OCI-LY7 (cell line): ENCODE results near the gene ZC3H18. TPM values are rescaled to one million over a fixed set of nuclear protein-coding genes. Genes with fewer than 3 reads are reported as not detected.

Experiments used
- BruUV-seq: library from RNA; stranded (reverse); fragments of 400-500 nt; replicated peaks from 2 replicates; lab custom pipeline; 2021; lab: Mats Ljungman, UMichigan
- CTCF ChIA-PET: fragments of 300-600 bp; sonication (Branson Sonifier 250); formaldehyde crosslinking; loops from one replicate; lab custom pipeline; 2022; ENCODE audit warnings: antibody characterized with exemption; ENCODE audit not compliant: unreplicated experiment; lab: Charles Lee
- POLR2A ChIA-PET: fragments of 300-600 bp; sonication (Branson Sonifier 250); formaldehyde crosslinking; loops from one replicate; lab custom pipeline; 2022; ENCODE audit warnings: antibody characterized with exemption; lab: Charles Lee
- DNase-seq: peaks from one replicate; pipeline ENCODE4 v3.0.0-alpha.2; 2015; ENCODE audit warnings: low spot score
- H2AFZ ChIP-seq: fragments of 200-600 bp; sonication (generic), shearing (Covaris generic); 2 replicates; pipeline ENCODE4 v1.6.1; 2014; ENCODE audit warnings: mild to moderate bottlenecking, antibody characterized with exemption, low read length, moderate library complexity
- H3K27ac ChIP-seq: fragments of 200-600 bp; sonication (generic); 2 replicates; pipeline ENCODE4 v1.5.1; 2014; ENCODE audit warnings: mixed run types, low read depth, mild to moderate bottlenecking, moderate library complexity, low read length, inconsistent platforms; ENCODE audit not compliant: poor library complexity, severe bottlenecking
- H3K36me3 ChIP-seq: fragments of 200-600 bp; sonication (generic); 2 replicates; pipeline ENCODE4 v1.6.1; 2014; ENCODE audit warnings: mild to moderate bottlenecking, antibody characterized with exemption, low read length, moderate library complexity, mixed read lengths; ENCODE audit not compliant: insufficient read depth
- H3K4me1 ChIP-seq: fragments of 200-600 bp; sonication (generic); 2 replicates; pipeline ENCODE4 v1.5.1; 2014; ENCODE audit warnings: mild to moderate bottlenecking, low read length; ENCODE audit not compliant: insufficient read depth, poor library complexity, severe bottlenecking
- H3K4me2 ChIP-seq: fragments of 200-600 bp; sonication (generic); 2 replicates; pipeline ENCODE4 v1.6.1; 2014; ENCODE audit warnings: mild to moderate bottlenecking, low read length
- H3K4me3 ChIP-seq: fragments of 200-600 bp; sonication (generic); 2 replicates; pipeline ENCODE4 v1.5.1; 2014; ENCODE audit warnings: mild to moderate bottlenecking, low read depth, low read length; ENCODE audit not compliant: poor library complexity, severe bottlenecking
- H3K79me2 ChIP-seq: fragments of 200-600 bp; sonication (generic); 2 replicates; pipeline ENCODE4 v1.6.1; 2016; ENCODE audit warnings: low read depth, mild to moderate bottlenecking, low read length, moderate library complexity, mixed read lengths; ENCODE audit not compliant: insufficient read depth
- H3K9me2 ChIP-seq: fragments of 200-600 bp; sonication (generic); 2 replicates; pipeline ENCODE4 v1.6.1; 2016; ENCODE audit warnings: mild to moderate bottlenecking, low read length, mixed read lengths; ENCODE audit not compliant: insufficient read depth
- H3K9me3 ChIP-seq: fragments of 200-600 bp; sonication (generic); 2 replicates; pipeline ENCODE4 v1.6.1; 2014; ENCODE audit warnings: mild to moderate bottlenecking, mixed run types, low read length, mixed read lengths
- H4K20me1 ChIP-seq: fragments of 200-600 bp; sonication (generic); 2 replicates; pipeline ENCODE4 v1.6.1; 2014; ENCODE audit warnings: mild to moderate bottlenecking, antibody characterized with exemption, low read length, moderate library complexity, mixed read lengths; ENCODE audit not compliant: insufficient read depth
- CTCF ChIP-seq: fragments of 200-600 bp; sonication (generic); conservative IDR thresholded peaks from 2 replicates; pipeline ENCODE4 v1.5.1; 2014; ENCODE audit warnings: mild to moderate bottlenecking, antibody characterized with exemption, low read length, moderate library complexity, mixed read lengths
- EZH2phosphoT487 ChIP-seq: fragments of 200-600 bp; sonication (generic); IDR thresholded peaks from 2 replicates; pipeline ENCODE4 v1.6.1; 2018; ENCODE audit warnings: low read depth, borderline replicate concordance, mild to moderate bottlenecking, mixed run types, antibody characterized with exemption, low read length, moderate library complexity, mixed read lengths
- intact Hi-C: fragments of 100-400 bp; cut with micrococcal nuclease; formaldehyde crosslinking; loops from one replicate; pipeline ENCODE4 v1.10.0; 2022; ENCODE audit not compliant: unreplicated experiment
- total RNA-seq, 2 experiments: library from RNA; depleted of rRNA in 1 of 2; stranded (reverse); fragments of >200 nt in 1 of 2; shearing (Covaris generic) in 1 of 2; gene quantifications; 2 replicates each; pipeline ENCODE4 v1.2.3, GENCODE V29; 2014 to 2022

Gene ZC3H18
- total RNA-seq, 2 experiments from 2014 or later, result 22.2 to 79.0 TPM

- TF ChIP-seq CTCF (no peak), EZH2phosphoT487 (no peak)
- H3K9me2 ChIP-seq, result no peaks in the 10 kb centered on the region
- H3K36me3 ChIP-seq, result peaks cover 20% of the 10 kb centered on the region
- POLR2A ChIA-PET, result interaction anchor here (0.5 to 0.6 kb wide), 2 partner anchors 12 to 1150 kb away, joined by 3 to 6 read pairs; no protein-coding TSS in a partner anchor
- intact Hi-C loops, result no loop called here
- H3K4me3 ChIP-seq, result no peak overlapping the region
- H3K4me1 ChIP-seq, result no peaks in the 10 kb centered on the region
- no peak overlapping the region for H3K27ac ChIP-seq
- BruUV-seq, result no TSS peak
- no peaks in the 10 kb centered on the region for H3K79me2 ChIP-seq
- no peaks in the 10 kb centered on the region for H3K9me3 ChIP-seq
- CTCF ChIA-PET, result no interaction called here
- H3K4me2 ChIP-seq, result no peak overlapping the region
- no peak for DNase-seq
- H4K20me1 ChIP-seq, result no peaks in the 10 kb centered on the region
- H2AFZ ChIP-seq, result no peak overlapping the region
Observed at GRCh38 chr16:88673716-88674379, 103.6 kb downstream of the ZC3H18 start.

- Histone ChIP-seq H3K4me2 (no peak overlapping the region), H3K27ac (no peak overlapping the region), H4K20me1 (no peaks in the 10 kb centered on the region), H3K79me2 (no peaks in the 10 kb centered on the region), H3K4me3 (no peak overlapping the region), H3K4me1 (peaks cover 26% of the 10 kb centered on the region), H3K9me3 (no peaks in the 10 kb centered on the region), H3K9me2 (no peaks in the 10 kb centered on the region), H3K36me3 (peaks cover 11% of the 10 kb centered on the region; the same call in 1 of the 2 replicates), H2AFZ (no peak overlapping the region)
- no TSS peak for BruUV-seq
- ChIA-PET POLR2A (no interaction called here), CTCF (no interaction called here)
- DNase-seq, result no peak
- intact Hi-C loops, result no loop called here
- TF ChIP-seq CTCF (no peak), EZH2phosphoT487 (no peak)
Observed at GRCh38 chr16:88676502-88677242, 106.5 kb downstream of the ZC3H18 start.

GRCh38 chr16:88677721-88678120, 107.5 kb downstream of the ZC3H18 start:
- Histone ChIP-seq H2AFZ (no peak overlapping the region), H3K36me3 (peaks cover 11% of the 10 kb centered on the region; the same call in 1 of the 2 replicates), H3K79me2 (no peaks in the 10 kb centered on the region), H3K27ac (no peak overlapping the region), H3K9me3 (no peaks in the 10 kb centered on the region), H4K20me1 (no peaks in the 10 kb centered on the region), H3K9me2 (no peaks in the 10 kb centered on the region), H3K4me3 (no peak overlapping the region), H3K4me2 (no peak overlapping the region), H3K4me1 (peaks cover 35% of the 10 kb centered on the region)
- CTCF ChIA-PET, result no interaction called here
- TF ChIP-seq EZH2phosphoT487 (no peak), CTCF (no peak)
- no peak for DNase-seq
- POLR2A ChIA-PET, result no interaction called here
- BruUV-seq, result no TSS peak
- intact Hi-C loops, result no loop called here
